GM12878 (cell line): ENCODE results near the gene PUS7. TPM values are rescaled to one million over a fixed set of nuclear protein-coding genes. Genes with fewer than 3 reads are reported as not detected.
"Not testable (repeated sequence)": the region's sequence is repeated elsewhere in the genome, so short reads cannot be mapped to it uniquely, and the experiment has no call there.

Experiments used
- ATAC-seq: fragments of 200-7000 bp; cut with Tn5 transposase; 3 replicates; pipeline ENCODE4 v1.9.1; 2020; ENCODE audit warnings: mild to moderate bottlenecking, moderate library complexity
- BruUV-seq: library from RNA; stranded (reverse); fragments of 400-500 nt; replicated peaks from 2 replicates; lab custom pipeline; 2021; lab: Mats Ljungman, UMichigan
- CTCF ChIA-PET: fragments of 300-600 bp; sonication (Branson Sonifier 250); formaldehyde crosslinking; extraction: SDS; loops from one replicate; lab custom pipeline; 2021; ENCODE audit warnings: inconsistent platforms; lab: Yijun Ruan, JAX
- POLR2A ChIA-PET: fragments of 350-600 bp; formaldehyde crosslinking; extraction: SDS; loops from one replicate; lab custom pipeline; 2021; ENCODE audit warnings: inconsistent platforms; lab: Charles Lee
- RAD21 ChIA-PET: fragments of 300-600 bp; sonication (Branson Sonifier 250); formaldehyde crosslinking; loops from one replicate; lab custom pipeline; 2023; ENCODE audit warnings: antibody characterized with exemption; ENCODE audit not compliant: unreplicated experiment; lab: Charles Lee
- SMC1A ChIA-PET: fragments of 300-600 bp; sonication (Branson Sonifier 250); formaldehyde crosslinking; loops from one replicate; lab custom pipeline; 2023; ENCODE audit not compliant: unreplicated experiment, uncharacterized antibody; lab: Charles Lee
- DNase-seq: peaks from one replicate; pipeline ENCODE4 v3.0.0-alpha.2; 2011; ENCODE audit warnings: low read depth, low spot score
- FAIRE-seq: peaks from 3 replicates; lab custom pipeline; 2011; peaks lifted over from hg19 to GRCh38; lab: Jason Lieb, UNC
- H2AFZ ChIP-seq: 2 replicates; pipeline ENCODE4 v1.6.0; 2011; ENCODE audit warnings: low read depth, low read length, control low read depth; ENCODE audit not compliant: control insufficient read depth
- H3K27ac ChIP-seq: 2 replicates; pipeline ENCODE4 v1.5.1; 2011; ENCODE audit warnings: control low read depth; ENCODE audit not compliant: control insufficient read depth, insufficient read depth
- H3K27me3 ChIP-seq, 2 experiments: replicated peaks in 1 of 2; 2 replicates each; pipeline versions ENCODE4 v1.6.0 to v1.6.1; 2011; ENCODE audit warnings: low read length in 1 of 2; ENCODE audit not compliant: control insufficient read depth in 2 of 2, insufficient read depth in 2 of 2
- H3K36me3 ChIP-seq, 2 experiments: 2 replicates each; pipeline ENCODE4 v1.5.1; 2011; ENCODE audit warnings: low read length in 1 of 2; ENCODE audit not compliant: control insufficient read depth in 2 of 2, insufficient read depth in 2 of 2
- H3K4me1 ChIP-seq: 2 replicates; pipeline ENCODE4 v1.6.1; 2011; ENCODE audit warnings: mild to moderate bottlenecking, low read length, moderate library complexity, mixed read lengths; ENCODE audit not compliant: control insufficient read depth, insufficient read depth
- H3K4me2 ChIP-seq: 2 replicates; pipeline ENCODE4 v1.6.0; 2011; ENCODE audit warnings: control low read depth; ENCODE audit not compliant: control insufficient read depth, insufficient read depth
- H3K4me3 ChIP-seq: fragments of 200-600 bp; sonication (generic); 2 replicates; pipeline ENCODE4 v1.5.1; 2016
- H3K79me2 ChIP-seq: 2 replicates; pipeline ENCODE4 v1.6.0; 2011; ENCODE audit warnings: low read length; ENCODE audit not compliant: control insufficient read depth, insufficient read depth
- H3K9ac ChIP-seq: 2 replicates; pipeline ENCODE4 v1.8.0; 2011; ENCODE audit warnings: low read length, control low read depth, mixed read lengths; ENCODE audit not compliant: control insufficient read depth, insufficient read depth
- H3K9me3 ChIP-seq: replicated peaks from 3 replicates; pipeline ENCODE4 v1.5.1; 2011; ENCODE audit warnings: mild to moderate bottlenecking, low read length; ENCODE audit not compliant: control insufficient read depth, insufficient read depth
- H4K20me1 ChIP-seq: 2 replicates; pipeline ENCODE4 v1.6.0; 2011; ENCODE audit not compliant: control insufficient read depth, insufficient read depth
- BRCA1 ChIP-seq: IDR thresholded peaks from 2 replicates; pipeline ENCODE4 v1.6.1; 2011; ENCODE audit warnings: low read depth, low read length, improper control_type of control experiment
- ESRRA ChIP-seq: IDR thresholded peaks from 2 replicates; pipeline ENCODE4 v1.6.1; 2012; ENCODE audit warnings: mild to moderate bottlenecking, low read length, improper control_type of control experiment
- FOS ChIP-seq: IDR thresholded peaks from 3 replicates; pipeline ENCODE4 v1.6.1; 2011; ENCODE audit warnings: borderline replicate concordance; ENCODE audit not compliant: insufficient read length; ENCODE audit errors: extremely low read depth
- HDAC2 ChIP-seq: fragments of 200-600 bp; sonication (generic); IDR thresholded peaks from 2 replicates; pipeline ENCODE4 v1.6.1; 2017
- IRF5 ChIP-seq: fragments of 450-650 bp; IDR thresholded peaks from 2 replicates; pipeline ENCODE4 v1.6.1; 2017; ENCODE audit warnings: borderline replicate concordance
- RAD21 ChIP-seq: IDR thresholded peaks from 2 replicates; pipeline ENCODE4 v1.6.1; 2011; ENCODE audit warnings: mild to moderate bottlenecking, low read depth, low read length, moderate library complexity; ENCODE audit not compliant: insufficient read depth
- RELB ChIP-seq: fragments of 450-650 bp; IDR thresholded peaks from 2 replicates; pipeline ENCODE4 v1.6.1; 2017; ENCODE audit warnings: low read depth, mild to moderate bottlenecking, moderate library complexity
- SIX5 ChIP-seq: IDR thresholded peaks from 2 replicates; pipeline ENCODE4 v1.6.1; 2011; ENCODE audit warnings: mild to moderate bottlenecking, low read depth, low read length, moderate library complexity; ENCODE audit not compliant: severe bottlenecking
- SPI1 ChIP-seq: IDR thresholded peaks from 2 replicates; pipeline ENCODE4 v1.6.1; 2011; ENCODE audit warnings: low read depth, mild to moderate bottlenecking, low read length, moderate library complexity, borderline replicate concordance; ENCODE audit not compliant: insufficient read depth
- SREBF2 ChIP-seq: IDR thresholded peaks from 2 replicates; pipeline ENCODE4 v1.6.1; 2012; ENCODE audit warnings: mild to moderate bottlenecking, low read length
- TCF3 ChIP-seq: IDR thresholded peaks from 2 replicates; pipeline ENCODE4 v1.6.1; 2012; ENCODE audit warnings: low read depth, mild to moderate bottlenecking, low read length, borderline replicate concordance; ENCODE audit not compliant: insufficient read depth
- ZBTB33 ChIP-seq: fragments of 450-650 bp; IDR thresholded peaks from 2 replicates; pipeline ENCODE4 v1.6.1; 2017; ENCODE audit warnings: mild to moderate bottlenecking
- ZNF592 ChIP-seq: fragments of 450-650 bp; IDR thresholded peaks from 2 replicates; pipeline ENCODE4 v1.6.1; 2017; ENCODE audit warnings: mild to moderate bottlenecking, moderate library complexity
- WGBS: methylation state at CpG from one replicate; pipeline ENCODE4 v1.1.6; 2016; ENCODE audit warnings: low lambda C conversion rate; ENCODE audit not compliant: insufficient replicate concordance, insufficient coverage; ENCODE audit errors: missing lambda C conversion rate; 5-methylcytosine and 5-hydroxymethylcytosine counted together
- in situ Hi-C: fragments of 300-500 bp; cut with MboI; formaldehyde crosslinking; loops from 9 replicates; pipeline ENCODE4 v1.14.3; 2018; ENCODE audit warnings: mixed read lengths
- intact Hi-C: fragments of 100-400 bp; cut with micrococcal nuclease; formaldehyde crosslinking; loops from one replicate; pipeline ENCODE4 v1.14.2; 2022; ENCODE audit not compliant: unreplicated experiment
- polyA plus RNA-seq, 11 experiments: library from polyadenylated mRNA; depleted of rRNA in 4 of 11; unstranded in 6 of 11; stranded (reverse) in 5 of 11; fragments of >200 nt; fragmentation: Nextera tagmentation in 4 of 11; fragmentation: Illumina TruSeq in 1 of 11; extraction: Ambion mirVana in 4 of 11; extraction: Trizol in 1 of 11; gene quantifications; 1 replicate in 1 of 11; 2 replicates in 10 of 11; pipeline versions ENCODE4 v1.2.1 to v1.2.3, GENCODE V29; 2011 to 2016; ENCODE audit warnings: inconsistent platforms in 2 of 11, missing spikeins in 2 of 11, low read depth in 1 of 11
- total RNA-seq, 4 experiments: library from RNA; depleted of rRNA in 3 of 4; stranded (reverse); fragments of >200 nt in 3 of 4; fragmentation: Illumina TruSeq in 1 of 4; extraction: Trizol in 1 of 4; gene quantifications; 2 replicates each; pipeline versions ENCODE4 v1.2.1 to v1.2.3, GENCODE V29; 2013 to 2021

Gene PUS7
- total and polyA plus RNA-seq, 10 of the 15 experiments (the other 5 are each of a cell fraction or from before 2014, with no cell fraction given), result 5.6 to 28.5 (median 22.4) TPM

- no peak for TF ChIP-seq ZNF592
- TF ChIP-seq RAD21, result no peak
- TF ChIP-seq BRCA1, result no peak
- peak; percentile 91 for TF ChIP-seq RELB
- TF ChIP-seq FOS, result no peak
- TF ChIP-seq ESRRA, result no peak
- no peak for TF ChIP-seq SREBF2
- no peak for TF ChIP-seq HDAC2
- no peak for TF ChIP-seq SIX5
- peak; percentile 49; the same call in 1 of the 2 replicates for TF ChIP-seq ZBTB33
- TF ChIP-seq TCF3, result no peak
- TF ChIP-seq SPI1, result peak; percentile 4; the same call in 1 of the 2 replicates
- TF ChIP-seq IRF5, result peak; percentile 65; the same call in 1 of the 2 replicates
- TF ChIP-seq, all 136 proteins: peak for 5
These were observed 77.6 kb downstream of the PUS7 start (continued) for GRCh38 chr7:105444342-105444987.

- H3K9ac ChIP-seq, H2AFZ ChIP-seq, H3K79me2 ChIP-seq, ATAC-seq, H3K27me3 ChIP-seq, POLR2A ChIA-PET, BruUV-seq, H3K27ac ChIP-seq, DNase-seq, H3K4me1 ChIP-seq, H3K36me3 ChIP-seq, H3K9me3 ChIP-seq, H4K20me1 ChIP-seq, FAIRE-seq, H3K4me2 ChIP-seq, in situ Hi-C loops, CTCF ChIA-PET, H3K4me3 ChIP-seq, intact Hi-C loops: not testable (repeated sequence)
- 86% methylated on average over 9 of the region's 9 CpGs for WGBS
- ChIA-PET SMC1A (interaction anchor here (1.6 kb wide), 1 partner anchor 147 kb away, joined by 4 read pairs; no protein-coding TSS in a partner anchor), RAD21 (interaction anchor here (1.0 kb wide), 1 partner anchor 12 kb away, joined by 5 read pairs; no protein-coding TSS in a partner anchor)
These were observed 79.9 kb downstream of the PUS7 start for GRCh38 chr7:105442214-105442613.
